Erythroblast (primary cell): ENCODE data around the gene APBB2.

ENCODE experiments used
- GATA1 ChIP-seq: IDR thresholded peaks from 2 replicates; pipeline ENCODE4 v1.6.1; 2011; ENCODE audit warnings: low read depth, mild to moderate bottlenecking, control low read depth, low read length, moderate library complexity
- POLR2A ChIP-seq: IDR thresholded peaks from 2 replicates; pipeline ENCODE4 v1.6.1; 2011; ENCODE audit warnings: mild to moderate bottlenecking, low read length

- TF ChIP-seq POLR2A (no peak), GATA1 (no peak)
Observed at GRCh38 chr4:41026971-41027370, 187.4 kb downstream of the APBB2 start.
